Femur (tissue), 1 donor: Measurements from ENCODE around the gene GRK5.

Source experiments
- DNase-seq: peaks from one replicate; pipeline ENCODE4 v3.0.0-alpha.2; 2017

GRK5 gene

DNA sequence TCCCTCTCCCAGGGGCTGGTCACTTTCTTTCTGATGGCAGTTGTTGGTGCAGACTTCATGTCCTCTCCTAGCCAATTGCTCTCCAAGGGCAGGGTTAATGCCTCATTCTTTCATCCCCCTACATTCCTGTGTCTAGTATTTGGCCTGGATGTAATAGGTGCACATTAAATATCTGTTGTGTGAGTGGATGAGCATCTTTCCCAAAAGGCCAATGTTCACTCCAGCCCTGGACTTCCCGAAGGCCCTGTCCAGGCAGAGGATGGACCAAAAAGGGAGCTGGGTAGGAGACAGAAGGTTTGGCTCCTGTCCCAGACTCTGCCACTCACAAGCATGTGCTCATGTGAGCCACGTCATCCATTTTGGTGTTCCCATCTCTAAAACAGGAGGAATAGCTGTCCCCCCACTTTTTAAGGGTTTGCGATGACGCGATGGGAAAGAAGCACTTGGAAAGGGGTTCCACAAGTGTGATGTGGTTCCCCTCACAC is 287.7 kb downstream of the GRK5 start:
- no peak for DNase-seq

- no peak for DNase-seq
Observed at GRCh38 chr10:119495545-119495944, 288.2 kb downstream of the GRK5 start.

DNA sequence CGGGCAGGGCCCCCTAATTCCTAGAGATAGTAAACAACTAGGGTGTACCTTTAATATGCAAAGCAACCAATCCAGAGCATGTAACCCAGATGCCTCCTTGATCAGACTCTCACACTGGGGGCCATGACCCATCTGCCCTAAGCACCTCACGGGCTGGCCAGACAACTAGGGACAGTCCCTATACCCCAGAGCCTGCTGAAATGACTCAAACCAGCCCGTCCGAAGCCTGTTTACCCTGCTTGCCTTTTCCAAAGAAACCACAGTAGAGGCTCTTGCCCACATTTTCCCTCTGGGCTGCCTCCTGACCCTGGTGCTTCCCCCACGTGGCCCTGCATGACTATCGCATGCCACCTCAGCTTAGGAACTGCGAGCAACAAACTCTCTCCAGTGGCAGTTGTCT is 288.9 kb downstream of the GRK5 start:
- DNase-seq, result no peak

DNA sequence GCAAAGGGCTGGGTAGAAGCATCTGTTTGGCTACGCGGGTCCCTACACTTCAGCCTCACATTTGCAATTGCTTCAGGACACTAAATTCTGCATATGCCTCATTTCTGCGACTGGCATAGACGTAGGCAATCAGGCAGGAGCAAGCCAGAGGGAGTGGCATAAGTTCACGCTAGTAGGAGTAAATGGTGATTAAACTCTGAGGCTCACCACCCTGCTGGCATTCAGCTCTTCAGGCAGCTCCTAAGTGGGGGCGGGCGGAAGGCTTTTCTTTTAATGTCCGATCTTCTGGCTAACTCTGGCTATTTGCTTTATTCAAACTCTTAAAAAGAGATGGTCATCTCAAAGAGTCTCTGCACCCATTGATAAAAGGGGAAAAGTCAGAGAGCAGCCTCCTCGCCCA is 289.9 kb downstream of the GRK5 start:
- DNase-seq, result no peak

DNA sequence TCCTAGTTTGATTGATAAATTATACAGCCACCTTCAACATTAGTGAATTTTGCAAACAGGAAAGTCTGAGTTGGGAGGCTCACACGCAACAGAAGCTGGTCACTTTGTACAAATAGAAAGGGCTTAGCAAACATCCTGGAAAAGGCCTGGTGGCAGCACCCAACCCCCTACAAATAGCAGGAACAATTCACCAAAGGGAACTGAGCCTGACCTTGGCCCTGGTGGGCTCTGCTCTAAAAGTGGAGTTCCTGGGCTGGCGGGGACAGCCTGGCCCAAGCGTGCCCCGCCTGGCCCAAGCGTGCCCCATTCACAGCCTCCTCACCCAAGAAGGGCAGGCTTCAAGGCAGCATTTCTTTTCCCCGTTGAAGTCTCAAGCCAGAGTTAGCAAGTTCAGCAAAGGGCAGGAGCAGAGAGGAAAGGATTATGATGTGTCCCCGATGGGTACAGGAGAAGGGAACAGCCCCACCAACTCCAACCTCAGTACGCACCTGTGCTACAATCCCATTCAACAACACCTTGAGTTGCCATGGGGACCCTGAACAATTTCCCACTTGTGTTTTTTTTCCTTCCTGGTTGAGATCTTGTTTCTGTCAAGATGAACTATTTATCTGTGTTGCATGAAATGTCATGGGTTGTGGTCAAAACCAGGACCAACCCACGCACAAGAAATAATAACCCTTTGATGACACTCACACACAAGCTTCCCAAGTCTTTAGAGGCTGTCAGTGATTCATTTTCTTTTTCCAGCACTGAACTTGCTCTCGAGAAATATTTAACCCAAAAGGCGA is 291.7 kb downstream of the GRK5 start:
- DNase-seq, result no peak

- no peak for DNase-seq
Observed at GRCh38 chr10:119499677-119500002, 292.3 kb downstream of the GRK5 start.

DNA sequence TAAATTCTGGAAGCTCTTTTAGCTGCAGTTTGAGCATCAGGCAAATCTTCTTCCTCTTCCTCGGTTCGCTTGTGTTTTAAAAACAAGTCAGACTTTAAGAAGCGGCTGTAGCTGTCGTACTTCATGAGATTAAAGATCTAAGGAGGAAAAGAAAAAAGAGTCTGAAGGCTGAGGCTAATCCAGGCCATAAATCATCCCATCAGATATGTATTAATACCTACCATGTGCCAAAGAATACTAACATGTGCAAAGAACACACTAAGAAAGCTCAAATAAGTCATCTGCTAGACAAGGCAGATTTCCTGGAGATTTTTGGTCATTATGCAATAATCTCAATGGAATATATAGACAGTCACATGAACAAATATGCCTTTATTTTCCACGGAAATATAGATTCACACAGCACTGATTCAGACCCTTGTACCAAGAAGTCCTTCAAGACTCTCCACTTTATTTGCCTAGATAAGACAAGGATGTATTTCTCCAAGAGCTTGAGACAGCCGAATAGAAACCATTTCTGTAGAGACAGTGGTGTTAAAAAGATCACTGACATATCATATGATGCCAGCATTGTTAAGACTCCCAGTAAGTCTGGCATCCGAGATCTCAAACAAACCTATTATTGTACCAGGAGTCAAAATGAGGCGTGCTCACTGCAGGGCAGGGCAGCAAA is 292.9 kb downstream of the GRK5 start:
- DNase-seq, result no peak

DNA sequence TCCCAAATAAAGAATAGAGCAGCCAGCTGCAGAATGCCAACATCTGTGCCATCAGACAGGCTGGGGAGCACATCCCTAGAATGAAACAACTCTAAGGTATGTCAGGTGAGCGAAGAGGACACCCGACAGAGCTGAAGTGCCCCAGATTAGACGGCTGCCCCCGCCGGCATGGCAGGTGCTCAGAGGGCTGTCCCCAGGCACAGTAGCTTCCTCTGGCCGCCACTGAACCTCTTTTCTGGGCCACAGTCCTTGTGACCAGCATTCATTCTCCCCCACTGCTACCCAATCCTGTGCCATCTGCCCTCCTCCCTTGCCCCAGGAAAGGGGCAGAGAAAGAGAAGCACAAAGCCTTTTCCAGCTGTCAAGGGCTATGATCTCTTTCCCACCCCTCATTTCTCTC is 293.4 kb downstream of the GRK5 start:
- DNase-seq, result no peak

GRCh38 chr10:119501690-119502089 is 294.3 kb downstream of the GRK5 start:
- DNase-seq, result no peak

DNA sequence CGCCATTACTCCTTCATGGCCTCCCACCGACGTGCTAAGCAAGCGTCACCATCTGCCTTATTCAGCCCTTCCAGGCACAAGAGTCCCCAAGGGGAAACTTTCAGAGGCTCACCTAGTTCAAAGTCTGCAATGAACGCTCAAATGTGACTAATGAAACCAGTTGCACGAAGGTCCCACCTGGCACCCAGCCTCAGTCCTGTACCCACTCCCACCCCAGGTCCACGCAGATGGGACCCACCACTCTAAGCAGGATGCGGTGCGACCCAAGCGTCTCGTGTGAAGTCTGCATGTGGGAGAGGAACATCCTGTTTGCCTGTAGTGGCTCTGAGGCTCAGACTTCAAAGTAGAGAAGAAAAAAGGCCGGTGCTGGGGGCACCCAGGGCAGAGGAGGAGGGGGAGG is 294.8 kb downstream of the GRK5 start:
- DNase-seq, result no peak

GRCh38 chr10:119502618-119503155 is 295.3 kb downstream of the GRK5 start:
- DNase-seq, result no peak

GRCh38 chr10:119503821-119504220 is 296.4 kb downstream of the GRK5 start:
- no peak for DNase-seq

- DNase-seq, result no peak
Observed at GRCh38 chr10:119504651-119505050, 297.3 kb downstream of the GRK5 start.

- DNase-seq, result peak; percentile 92
Observed at GRCh38 chr10:119505131-119505551, 297.8 kb downstream of the GRK5 start.
